Epithelial cell of prostate (primary cell): Measurements from ENCODE around the gene KLKB1.

Source experiments
- DNase-seq: peaks from one replicate; pipeline ENCODE4 v3.0.0-alpha.2; 2011; ENCODE audit warnings: low read depth, low spot score
- H3K27ac ChIP-seq: fragments of 450-650 bp; 2 replicates; pipeline ENCODE4 v1.5.1; 2017; ENCODE audit warnings: mild to moderate bottlenecking

KLKB1 gene

GRCh38 chr4:186227221-186227620, at the start of gene KLKB1:
TSS of gene KLKB1 (plus strand) at chr4:186227507. CDS start at chr4:186228196, 689 bp downstream.
- H3K27ac ChIP-seq, result no peak within 1 kb of the TSS
- DNase-seq, result no peak

GRCh38 chr4:186188107-186188506, 39.2 kb upstream of the KLKB1 start:
- no peak for DNase-seq
- H3K27ac ChIP-seq, result no peak overlapping the region

- no peak overlapping the region for H3K27ac ChIP-seq
- DNase-seq, result no peak
Observed at GRCh38 chr4:186189656-186190055, 37.7 kb upstream of the KLKB1 start.

- H3K27ac ChIP-seq, result peak overlapping the region; percentile 82
- no peak for DNase-seq
Observed at GRCh38 chr4:186190581-186191199, 36.6 kb upstream of the KLKB1 start.

- peak within 1 kb of the TSS; percentile 82 for H3K27ac ChIP-seq
- DNase-seq, result no peak
Observed at GRCh38 chr4:186191200-186192065, 35.9 kb upstream of the KLKB1 start, which contains the start of gene CYP4V2. TSS of gene CYP4V2 (plus strand) at chr4:186191567. CDS start at chr4:186191824, 257 bp downstream.

- H3K27ac ChIP-seq, result peak overlapping the region; percentile 82
- DNase-seq, result no peak
Observed at GRCh38 chr4:186192066-186192612, 35.2 kb upstream of the KLKB1 start.

- no peak for DNase-seq
Observed at GRCh38 chr4:186193851-186194250, 33.5 kb upstream of the KLKB1 start.

GRCh38 chr4:186196063-186196462, 31.2 kb upstream of the KLKB1 start:
- DNase-seq, result no peak
- H3K27ac ChIP-seq, result no peak overlapping the region

More at GRCh38 chr4:186193851-186194250, 33.5 kb upstream of the KLKB1 start:
- H3K27ac ChIP-seq, result no peak overlapping the region

GRCh38 chr4:186200516-186200915, 26.8 kb upstream of the KLKB1 start:
- DNase-seq, result no peak
- no peak overlapping the region for H3K27ac ChIP-seq

GRCh38 chr4:186201010-186201409, 26.3 kb upstream of the KLKB1 start:
- no peak for DNase-seq
- H3K27ac ChIP-seq, result no peak overlapping the region

GRCh38 chr4:186201535-186202230, 25.6 kb upstream of the KLKB1 start:
- H3K27ac ChIP-seq, result no peak overlapping the region
- no peak for DNase-seq

- H3K27ac ChIP-seq, result no peak overlapping the region
- no peak for DNase-seq
Observed at GRCh38 chr4:186202490-186203140, 24.7 kb upstream of the KLKB1 start.

- peak overlapping the region; percentile 45 for H3K27ac ChIP-seq
- no peak for DNase-seq
Observed at GRCh38 chr4:186203406-186203805, 23.9 kb upstream of the KLKB1 start.

GRCh38 chr4:186204103-186204559, 23.2 kb upstream of the KLKB1 start:
- DNase-seq, result no peak
- H3K27ac ChIP-seq, result peak overlapping the region; percentile 45

- no peak for DNase-seq
Observed at GRCh38 chr4:186204686-186205085, 22.6 kb upstream of the KLKB1 start.

GRCh38 chr4:186205156-186205555, 22.2 kb upstream of the KLKB1 start:
- no peak for DNase-seq
- no peak overlapping the region for H3K27ac ChIP-seq

More at GRCh38 chr4:186204686-186205085, 22.6 kb upstream of the KLKB1 start:
- H3K27ac ChIP-seq, result peak overlapping the region; percentile 45

GRCh38 chr4:186216465-186217024, 10.8 kb upstream of the KLKB1 start:
- DNase-seq, result no peak
- H3K27ac ChIP-seq, result no peak overlapping the region

GRCh38 chr4:186217733-186218293, 9.5 kb upstream of the KLKB1 start:
- no peak overlapping the region for H3K27ac ChIP-seq
- DNase-seq, result no peak

GRCh38 chr4:186221624-186222023, 5.7 kb upstream of the KLKB1 start:
- DNase-seq, result no peak
- H3K27ac ChIP-seq, result no peak overlapping the region
